GM19467 (cell line): ENCODE data around the gene FRK.
A peak's percentile ranks its signal among the peaks of the same experiment; 100 is the strongest.
"Not testable (repeated sequence)": the region's sequence is repeated elsewhere in the genome, so short reads cannot be mapped to it uniquely, and the experiment has no call there.

Experiments
- ATAC-seq: cut with Tn5 transposase; IDR thresholded peaks from one replicate; pipeline ENCODE4 v1.9.1; 2021; ENCODE audit warnings: mild to moderate bottlenecking, moderate library complexity; ENCODE audit not compliant: unreplicated experiment

The FRK gene

GRCh38 chr6:116010386-116010785, 50.3 kb downstream of the FRK start:
- ATAC-seq: no peak

DNA sequence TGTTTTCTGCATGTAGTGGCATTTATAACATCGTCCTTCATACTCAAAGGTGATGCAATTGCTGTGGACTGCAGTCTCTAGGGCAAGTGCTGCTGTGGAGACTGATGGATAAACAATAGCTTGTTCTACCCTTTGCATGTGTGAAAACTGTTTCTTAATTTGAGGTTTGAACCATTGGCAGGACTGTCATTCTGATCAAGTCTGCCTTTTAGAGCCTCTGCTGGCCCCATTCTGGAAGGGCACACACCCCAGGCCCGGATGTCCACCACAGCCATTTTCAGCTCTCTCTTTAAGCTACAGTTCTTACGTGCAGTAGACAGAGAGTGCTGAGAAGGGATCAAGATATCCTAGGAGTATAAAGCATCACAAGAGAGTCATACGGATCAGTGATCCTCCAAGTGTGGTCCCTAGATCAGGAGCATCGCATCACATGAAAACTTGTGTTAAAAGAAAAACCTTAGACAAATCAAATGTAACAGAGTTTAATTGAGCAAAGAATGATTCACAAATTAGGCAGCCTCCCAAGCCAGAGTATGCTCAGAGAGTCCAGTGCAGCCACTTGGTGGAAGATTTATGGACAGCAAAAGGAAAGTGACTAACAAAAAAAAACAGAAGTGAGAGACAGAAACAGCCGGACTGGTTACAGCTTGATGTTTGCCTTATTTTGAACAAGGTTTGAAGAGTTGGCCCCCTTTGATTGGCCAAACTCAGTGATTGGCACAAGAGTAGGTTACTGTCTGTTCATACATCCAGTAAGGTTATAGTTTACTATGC, 52.0 kb downstream of the FRK start:
- ATAC-seq: peak; percentile 63

DNA sequence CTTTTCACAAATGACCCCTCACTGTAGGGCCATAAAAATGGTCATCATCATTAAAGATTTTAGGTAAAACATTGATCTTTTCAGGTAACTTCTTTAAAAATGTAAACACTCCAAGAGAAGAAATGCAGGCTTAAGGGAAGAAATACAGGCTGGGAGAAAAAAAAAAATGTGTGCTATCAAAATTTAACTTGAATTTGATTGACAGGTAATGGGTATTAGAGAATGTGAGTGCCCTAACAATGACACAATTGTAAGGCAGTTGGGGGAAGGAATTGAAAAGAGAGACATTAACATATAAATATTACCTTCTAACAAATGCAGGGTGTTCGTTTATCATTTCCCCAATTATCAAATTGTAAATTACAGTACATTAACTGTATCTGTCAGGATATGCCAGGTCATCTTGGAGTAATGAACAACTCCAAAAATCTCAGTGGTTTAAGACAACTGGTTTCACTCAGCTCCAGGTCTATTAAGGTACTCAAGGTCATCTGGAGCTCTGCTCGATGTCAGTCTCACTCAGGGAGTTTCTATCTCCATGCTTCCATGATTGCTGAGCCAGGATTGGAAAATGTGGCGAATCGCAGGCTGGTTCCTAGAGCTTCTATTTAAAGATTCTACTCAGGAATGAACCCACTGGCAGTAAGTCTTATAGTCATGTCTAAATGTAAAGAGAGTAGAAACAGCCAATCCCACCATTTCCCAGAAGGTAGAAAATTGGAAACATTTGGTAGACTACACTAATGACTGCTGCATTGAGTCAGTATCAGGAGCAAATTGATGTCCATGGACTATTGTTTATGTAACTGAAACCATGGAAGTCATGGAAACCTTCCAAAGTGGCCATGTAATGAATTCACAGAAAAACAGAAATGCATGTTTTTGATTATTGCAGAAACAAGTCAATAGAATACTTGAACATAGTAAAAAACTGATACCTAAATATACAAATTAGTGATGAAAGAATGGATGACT, 55.6 kb downstream of the FRK start:
- ATAC-seq: no peak

DNA sequence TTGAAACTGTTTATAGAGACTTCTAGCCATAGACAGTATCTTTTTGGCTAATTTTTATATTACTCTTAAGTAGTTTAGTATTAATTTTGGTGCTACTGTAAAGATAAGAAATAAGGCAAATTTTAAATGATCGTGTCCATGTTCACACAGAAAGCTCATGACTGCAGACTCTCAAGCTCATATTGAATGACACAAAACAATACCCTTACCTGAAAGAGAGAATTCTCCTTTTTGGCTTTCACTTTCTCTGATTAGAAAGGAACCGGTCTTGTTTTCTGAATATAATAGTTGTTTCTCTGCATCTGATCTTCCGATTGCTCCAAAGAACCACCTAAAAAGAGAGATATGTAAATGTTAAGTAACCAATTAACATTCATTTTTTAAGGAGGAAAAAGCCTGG, 57.0 kb downstream of the FRK start:
- ATAC-seq: peak; percentile 71

GRCh38 chr6:116002756-116003155, 57.9 kb downstream of the FRK start:
- no peak for ATAC-seq

DNA sequence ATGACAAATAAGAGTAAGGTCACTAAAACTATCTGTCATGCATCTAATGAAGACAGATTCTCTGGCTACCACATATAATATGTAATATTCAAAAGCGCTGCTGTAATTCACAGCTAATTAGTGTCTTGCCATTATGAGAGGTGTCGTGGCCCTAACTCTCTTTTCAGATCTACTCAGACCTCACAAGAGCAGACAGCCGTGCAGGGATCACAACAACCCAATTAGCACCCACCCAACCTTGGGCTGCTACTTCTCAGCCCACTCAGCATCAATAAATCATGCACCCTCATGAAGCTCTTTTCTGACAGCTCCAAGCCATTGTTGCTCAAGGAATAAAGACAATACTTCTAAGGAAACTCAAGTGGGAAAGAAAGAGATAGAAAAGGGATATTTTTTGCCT, 61.5 kb downstream of the FRK start:
- ATAC-seq: no peak

DNA sequence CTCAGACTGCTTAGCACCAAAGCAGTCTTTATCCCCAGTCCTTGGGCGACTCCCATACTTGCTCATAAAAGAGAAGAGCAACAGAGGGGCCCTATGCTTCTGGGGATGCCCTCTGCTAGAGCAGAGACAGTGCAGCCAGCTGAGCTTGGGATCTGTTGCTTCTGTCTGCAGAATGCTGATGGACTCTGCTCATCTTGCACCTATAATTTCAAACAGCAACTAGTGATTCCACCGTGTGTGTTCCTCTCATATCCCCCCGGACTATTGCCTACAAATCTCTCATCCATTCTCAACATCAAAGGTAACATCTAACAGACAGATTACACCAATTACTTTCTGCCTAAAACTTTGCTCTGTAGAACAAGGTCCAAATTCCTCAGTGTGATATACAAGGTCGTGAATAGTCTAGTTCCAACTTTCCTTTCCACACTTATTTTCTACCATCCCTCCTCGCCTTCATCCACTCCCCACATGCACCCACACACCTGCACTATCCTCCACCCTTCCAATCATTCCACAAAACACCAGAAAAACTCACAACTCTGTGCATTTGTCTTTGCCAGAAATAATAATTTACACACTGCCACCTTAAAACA, 62.6 kb downstream of the FRK start:
- ATAC-seq: no peak

GRCh38 chr6:115986026-115986425, 74.7 kb downstream of the FRK start:
- ATAC-seq: no peak

DNA sequence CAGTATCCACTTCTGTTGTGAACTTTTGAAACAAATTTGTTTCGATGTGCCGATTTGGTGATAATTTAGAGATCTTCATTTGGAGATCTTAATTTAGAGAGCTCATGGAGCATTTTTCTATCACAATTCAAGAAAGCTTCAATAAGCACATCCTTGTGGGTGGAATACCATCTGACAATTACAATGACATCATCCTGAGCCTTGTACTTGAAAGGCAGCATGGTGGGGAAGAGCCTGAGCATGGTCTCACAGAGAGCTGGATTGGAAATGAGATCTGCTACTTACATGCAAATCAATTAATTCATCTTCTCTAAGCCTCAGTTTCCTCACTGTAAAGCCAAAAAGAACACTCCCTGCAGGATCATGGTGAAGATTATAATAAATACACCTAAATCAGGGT, 75.9 kb downstream of the FRK start:
- no peak for ATAC-seq

GRCh38 chr6:115983998-115984397, 76.7 kb downstream of the FRK start:
- ATAC-seq: no peak

DNA sequence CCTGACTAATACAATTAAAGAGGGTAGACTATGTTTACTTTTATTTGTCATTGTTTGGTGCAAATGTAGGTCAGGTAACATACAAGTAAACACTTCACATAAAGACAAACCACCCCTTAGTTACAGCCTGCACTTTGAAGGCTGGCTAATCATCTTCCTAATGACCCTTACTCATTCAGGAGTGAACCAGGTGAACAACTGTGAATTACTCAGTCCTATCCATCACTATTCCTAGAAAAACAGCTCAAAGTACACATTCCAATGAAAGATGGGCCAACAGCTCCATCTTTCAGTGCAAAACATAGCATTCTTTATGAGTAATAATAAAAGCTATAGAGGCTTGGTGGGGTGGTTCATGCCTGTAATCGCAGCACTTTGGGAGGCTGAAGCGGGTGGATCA, 78.2 kb downstream of the FRK start:
- no peak for ATAC-seq

DNA sequence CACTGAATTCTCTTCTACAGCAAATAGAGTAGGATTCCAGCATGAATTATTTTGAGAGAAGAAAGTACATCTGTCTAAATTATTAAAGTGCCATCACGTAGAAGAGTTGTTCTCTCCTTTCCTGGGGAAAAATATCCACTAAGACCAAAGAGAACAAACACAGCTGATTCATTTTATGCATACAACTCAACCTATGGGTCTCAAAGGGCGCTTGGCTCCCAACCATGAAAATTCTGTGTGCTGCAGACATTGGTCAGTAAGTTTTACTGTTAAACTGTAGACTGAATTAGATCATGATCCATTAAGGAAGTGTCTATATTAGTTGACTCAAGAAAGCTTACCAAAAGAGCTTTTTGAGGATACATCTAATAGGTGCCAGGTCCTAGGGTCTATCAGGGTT, 83.5 kb downstream of the FRK start:
- ATAC-seq: no peak

DNA sequence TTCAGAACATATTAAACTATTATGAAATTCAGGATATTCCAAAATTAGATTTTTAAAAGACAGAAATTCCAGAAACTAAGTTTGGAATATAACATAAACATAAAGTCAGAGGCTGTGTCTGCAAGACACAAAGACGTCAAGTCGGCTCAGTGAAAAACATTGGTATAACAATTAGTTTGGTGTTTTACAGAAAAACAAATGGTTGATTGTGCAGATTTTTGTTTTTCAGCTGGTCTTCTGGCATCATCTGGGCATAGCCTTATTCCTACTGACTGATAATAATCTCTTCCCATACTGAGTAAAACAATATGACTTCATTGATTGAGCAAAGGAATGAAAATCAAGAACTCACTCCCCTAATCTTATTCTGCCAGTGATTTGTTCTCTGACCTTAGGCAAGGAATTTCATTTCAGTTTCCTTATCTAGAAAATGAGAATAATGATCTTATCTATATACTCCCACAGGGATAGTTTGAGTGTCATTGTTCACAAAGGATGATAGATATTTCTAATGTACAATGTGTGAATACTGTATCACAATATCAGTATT, 84.3 kb downstream of the FRK start:
- no peak for ATAC-seq

GRCh38 chr6:115972679-115973078, 88.0 kb downstream of the FRK start:
- no peak for ATAC-seq

DNA sequence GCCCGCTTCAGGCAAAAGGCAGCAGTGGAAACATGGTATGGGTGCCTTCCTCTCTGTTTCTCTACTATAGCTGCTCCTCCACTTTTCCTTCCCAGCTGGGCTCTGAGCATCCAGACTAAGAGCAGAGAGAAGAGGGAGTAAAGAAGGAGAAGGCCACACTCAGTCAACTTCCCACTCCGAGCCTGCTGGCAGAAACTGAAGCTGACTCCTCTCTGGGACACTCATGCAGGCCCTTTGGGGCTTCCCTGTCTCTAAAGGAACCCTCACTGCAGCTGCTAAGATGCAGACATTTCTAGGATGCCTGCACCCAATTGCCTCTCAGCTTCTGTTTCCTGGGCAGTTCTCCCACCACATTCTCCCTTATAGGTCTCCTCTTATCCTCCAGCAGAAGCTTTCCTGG, 88.9 kb downstream of the FRK start:
- ATAC-seq: no peak

- no peak for ATAC-seq
These were observed 90.8 kb downstream of the FRK start for GRCh38 chr6:115969930-115970273.

- no peak for ATAC-seq
These were observed 91.3 kb downstream of the FRK start for GRCh38 chr6:115969207-115969929.

GRCh38 chr6:115960286-115960685, 100.4 kb downstream of the FRK start:
- ATAC-seq: not testable (repeated sequence)

- no peak for ATAC-seq
These were observed 101.7 kb downstream of the FRK start for GRCh38 chr6:115958958-115959357.

DNA sequence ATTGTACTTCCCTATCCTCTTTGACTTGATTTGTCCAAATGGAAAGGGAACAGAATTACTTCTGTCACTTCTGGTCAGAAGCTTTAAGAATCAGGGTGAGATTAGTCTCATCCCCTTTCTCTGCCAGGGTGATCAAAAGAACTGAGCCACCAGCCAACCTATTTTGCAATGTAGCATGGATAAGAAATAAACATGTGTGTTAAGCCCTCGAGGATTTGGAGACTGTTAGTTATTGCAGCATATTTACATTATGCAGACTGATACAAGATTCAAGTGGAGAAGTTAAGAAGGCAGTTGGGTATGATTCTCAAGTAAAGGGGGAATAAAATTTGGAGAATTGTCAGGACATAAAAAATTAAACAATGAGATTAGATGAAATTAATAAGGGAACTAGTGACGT, 106.0 kb downstream of the FRK start:
- ATAC-seq: no peak

DNA sequence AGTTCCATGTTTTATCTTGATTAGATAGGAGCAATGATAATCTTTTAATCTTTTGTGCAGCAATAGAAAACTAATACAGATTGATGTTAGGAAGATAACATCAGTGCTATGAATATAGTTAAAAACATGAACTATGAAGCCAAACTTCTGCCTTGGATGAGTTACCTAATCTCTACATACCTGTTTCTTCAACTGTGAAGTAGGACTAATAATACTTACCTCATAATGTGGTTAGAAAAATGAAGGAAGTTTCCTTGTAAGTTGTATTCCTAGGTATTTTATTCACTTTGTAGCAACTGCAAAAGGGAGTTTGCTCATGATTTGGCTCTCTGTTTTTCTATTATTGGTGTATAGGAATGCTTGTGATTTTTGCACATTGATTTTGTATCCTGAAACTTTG, 111.9 kb downstream of the FRK start:
- ATAC-seq: no peak
